Esophagus muscularis mucosa (tissue), 3 donors: Measurements from ENCODE around the gene MARCHF9.

Experiments used
- CTCF ChIP-seq, 3 experiments: fragments of 200-600 bp in 2 of 3; fragments of 450-650 bp in 1 of 3; sonication (generic) in 2 of 3; IDR thresholded peaks; one replicate each; pipeline ENCODE4 v1.5.1; 2017 to 2019; ENCODE audit warnings: antibody characterized with exemption in 3 of 3, mild to moderate bottlenecking in 2 of 3, moderate library complexity in 1 of 3
- POLR2A ChIP-seq: fragments of 450-650 bp; IDR thresholded peaks from one replicate; pipeline ENCODE4 v1.6.1; 2017; ENCODE audit warnings: antibody characterized with exemption, moderate library complexity, mild to moderate bottlenecking, low read depth

- no peak for TF ChIP-seq POLR2A
- no peak for TF ChIP-seq CTCF (IDR thresholded peaks at IDR 0.05)
These were observed at the start of gene MARCHF9 for GRCh38 chr12:57754411-57755193.
